T1000 (cell line): Measurements from ENCODE around the gene B4GALT1.
"Not testable (repeated sequence)": the region's sequence is repeated elsewhere in the genome, so short reads cannot be mapped to it uniquely, and the experiment has no call there.

Source experiments
- DNase-seq: peaks from one replicate; lab custom pipeline; 2025; ENCODE audit warnings: mixed read lengths; lab: John Stamatoyannopoulos, UW

B4GALT1 gene

GRCh38 chr9:33101104-33101951, 65.8 kb downstream of the B4GALT1 start:
- peak; percentile 2 for DNase-seq

GRCh38 chr9:33099754-33100153, 67.4 kb downstream of the B4GALT1 start:
- DNase-seq, result no peak

- no peak for DNase-seq
Observed at GRCh38 chr9:33097192-33097591, 69.9 kb downstream of the B4GALT1 start.

- no peak for DNase-seq
Observed at GRCh38 chr9:33092634-33093033, 74.5 kb downstream of the B4GALT1 start.

- DNase-seq, result not testable (repeated sequence)
Observed at GRCh38 chr9:33085672-33086071, 81.5 kb downstream of the B4GALT1 start.

GRCh38 chr9:33082538-33083326, 84.4 kb downstream of the B4GALT1 start:
- DNase-seq, result no peak

GRCh38 chr9:33082128-33082527, 85.0 kb downstream of the B4GALT1 start:
- no peak for DNase-seq

GRCh38 chr9:33081128-33081851, 85.8 kb downstream of the B4GALT1 start:
- peak; percentile 17 for DNase-seq

GRCh38 chr9:33080534-33080933, 86.6 kb downstream of the B4GALT1 start:
- DNase-seq, result no peak

GRCh38 chr9:33076046-33077004, 90.8 kb downstream of the B4GALT1 start, which contains the start of gene SMU1:
TSS of gene SMU1 (minus strand) at chr9:33076674. CDS start at chr9:33076608, 66 bp downstream.
- peak; percentile 83 for DNase-seq

GRCh38 chr9:33068991-33069390, 98.1 kb downstream of the B4GALT1 start:
- DNase-seq, result no peak

- DNase-seq, result no peak
Observed at GRCh38 chr9:33065157-33066076, 101.7 kb downstream of the B4GALT1 start.
